Esophagus (tissue), 2 donors: ENCODE measurements around the gene ING3. TPM values are rescaled to one million over a fixed set of nuclear protein-coding genes. Genes with fewer than 3 reads are reported as not detected.
"Not testable (repeated sequence)": the region's sequence is repeated elsewhere in the genome, so short reads cannot be mapped to it uniquely, and the experiment has no call there.

Source experiments
- H3K27ac ChIP-seq, 2 donors: one replicate each; pipeline ENCODE4 v1.5.1; 2013; ENCODE audit warnings: low read depth in 2 of 2, mild to moderate bottlenecking in 2 of 2, inconsistent platforms in 1 of 2, low read length in 1 of 2, moderate library complexity in 1 of 2
- H3K27me3 ChIP-seq, 2 donors: one replicate each; pipeline ENCODE4 v1.6.1; 2013; ENCODE audit warnings: low read length in 2 of 2, control low read depth in 1 of 2, mild to moderate bottlenecking in 1 of 2; ENCODE audit not compliant: insufficient read depth in 2 of 2, control insufficient read depth in 1 of 2
- H3K36me3 ChIP-seq, 2 donors: one replicate each; pipeline ENCODE4 v1.6.1; 2013; ENCODE audit warnings: low read length in 1 of 2; ENCODE audit not compliant: control insufficient read depth in 2 of 2, insufficient read depth in 2 of 2
- H3K4me1 ChIP-seq, 2 donors: one replicate each; pipeline ENCODE4 v1.6.1; 2013; ENCODE audit warnings: low read length in 1 of 2; ENCODE audit not compliant: control insufficient read depth in 2 of 2, insufficient read depth in 2 of 2
- H3K4me3 ChIP-seq, 2 donors: one replicate each; pipeline ENCODE4 v1.5.1; 2013; ENCODE audit warnings: low read length in 2 of 2, mild to moderate bottlenecking in 2 of 2, low read depth in 1 of 2, moderate library complexity in 1 of 2
- H3K9me3 ChIP-seq, 2 donors: one replicate each; pipeline ENCODE4 v1.6.1; 2013; ENCODE audit warnings: mild to moderate bottlenecking in 2 of 2, low read depth in 1 of 2, low read length in 1 of 2, moderate library complexity in 1 of 2; ENCODE audit not compliant: control insufficient read depth in 2 of 2, insufficient read depth in 1 of 2
- WGBS, 2 donors: extraction: QIAGEN DNeasy Blood & Tissue Kit; methylation state at CpG; one replicate each; pipeline ENCODE4 v1.1.7; 2013; 5-methylcytosine and 5-hydroxymethylcytosine counted together
- polyA plus RNA-seq, 2 donors: library from polyadenylated mRNA; stranded (reverse); fragments of 200-250 nt; gene quantifications; one replicate each; pipeline ENCODE4 v1.2.3, GENCODE V29; 2013
- donor health status: healthy with polysubstance abuse.
- donor health status: Bipolar disorder and iron deficiency.

Gene ING3
- polyA plus RNA-seq, 2 donors: 5.6 to 8.3 TPM

DNA sequence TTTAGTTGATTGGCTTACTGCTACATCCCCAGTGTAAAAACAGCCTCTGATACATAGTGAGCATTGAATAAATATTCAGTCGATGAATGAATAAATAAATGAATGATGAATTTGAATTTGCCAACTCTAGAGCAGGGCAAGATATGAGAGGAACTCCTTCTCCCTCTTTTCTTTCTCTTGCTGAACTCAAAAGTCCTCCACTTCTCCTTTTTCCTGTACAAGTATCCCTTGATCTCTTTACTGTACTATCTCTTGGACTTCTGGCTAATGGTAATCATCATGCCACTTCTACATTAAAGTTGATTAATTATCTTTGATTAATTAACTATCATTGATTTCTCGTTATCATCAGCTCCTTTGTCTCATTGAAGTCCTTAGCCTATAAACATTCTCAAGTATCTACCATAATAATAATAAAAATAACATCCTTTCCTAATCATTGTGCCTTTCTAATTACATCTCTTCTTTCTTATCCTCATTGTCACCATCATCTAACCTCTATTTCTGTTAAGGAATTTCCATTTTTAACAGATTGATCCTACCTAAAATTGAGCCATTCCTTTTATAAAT lies 48.5 kb downstream of the ING3 start:
- Histone ChIP-seq H3K4me1 (no peaks in the 10 kb centered on the region), H3K36me3 (no peaks in the 10 kb centered on the region), H3K27me3 (peaks cover 0 to 4% of the 10 kb centered on the region in 2 donors), H3K4me3 (no peak overlapping the region), H3K27ac (no peak overlapping the region), H3K9me3 (no peaks in the 10 kb centered on the region)
- WGBS, 2 donors: 59 to 67% methylated on average over 2 of the region's 2 CpGs

DNA sequence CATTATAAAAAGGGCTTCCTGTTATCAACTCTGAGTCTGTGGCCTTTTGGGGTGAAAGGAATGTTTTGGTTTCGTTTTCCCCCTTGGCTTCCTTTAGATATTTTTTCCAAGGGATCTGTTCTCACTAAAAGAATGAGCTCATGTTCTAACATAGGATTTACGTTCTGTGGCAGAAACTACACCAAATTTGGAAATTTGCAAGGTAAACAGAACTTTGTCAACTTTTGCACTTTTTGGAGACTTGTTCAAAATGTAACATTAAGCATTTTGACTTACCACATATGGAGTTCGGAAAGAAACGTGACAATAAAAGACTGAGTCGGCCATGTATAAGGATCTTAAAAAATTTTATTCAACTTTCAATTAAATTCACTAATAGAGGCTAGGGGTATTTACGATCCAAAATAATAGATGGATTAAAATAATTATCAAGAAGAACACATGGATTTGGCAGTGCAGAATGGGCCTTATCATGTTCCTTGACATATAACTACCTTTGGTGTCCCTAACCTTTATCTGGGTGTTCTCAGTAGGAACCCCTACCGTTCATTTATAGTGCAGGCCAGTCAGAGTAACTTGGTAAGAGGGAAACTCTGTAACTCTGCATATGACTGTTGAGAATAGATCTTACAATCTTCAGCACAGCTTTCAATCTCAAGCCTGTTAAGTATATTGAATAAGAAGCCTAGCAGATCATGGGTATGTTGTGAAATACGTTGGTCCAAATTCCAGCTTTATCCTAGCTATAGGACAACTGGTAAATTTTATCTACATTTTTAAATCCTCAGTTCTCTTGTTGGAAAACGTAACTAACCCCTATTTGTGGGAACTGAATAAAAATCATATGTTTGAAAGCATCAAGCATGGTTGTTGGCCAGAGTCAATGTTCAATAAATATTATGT lies 49.8 kb downstream of the ING3 start:
- H3K4me1 ChIP-seq: no peaks in the 10 kb centered on the region
- 66 to 70% methylated on average over 9 of the region's 9 CpGs for WGBS, 2 donors
- peak overlapping the region in 1 of 2 donors; percentile 17 for H3K27ac ChIP-seq
- no peaks in the 10 kb centered on the region for H3K36me3 ChIP-seq
- peaks cover 0 to 4% of the 10 kb centered on the region in 2 donors for H3K27me3 ChIP-seq
- H3K9me3 ChIP-seq: no peaks in the 10 kb centered on the region
- no peak overlapping the region for H3K4me3 ChIP-seq

DNA sequence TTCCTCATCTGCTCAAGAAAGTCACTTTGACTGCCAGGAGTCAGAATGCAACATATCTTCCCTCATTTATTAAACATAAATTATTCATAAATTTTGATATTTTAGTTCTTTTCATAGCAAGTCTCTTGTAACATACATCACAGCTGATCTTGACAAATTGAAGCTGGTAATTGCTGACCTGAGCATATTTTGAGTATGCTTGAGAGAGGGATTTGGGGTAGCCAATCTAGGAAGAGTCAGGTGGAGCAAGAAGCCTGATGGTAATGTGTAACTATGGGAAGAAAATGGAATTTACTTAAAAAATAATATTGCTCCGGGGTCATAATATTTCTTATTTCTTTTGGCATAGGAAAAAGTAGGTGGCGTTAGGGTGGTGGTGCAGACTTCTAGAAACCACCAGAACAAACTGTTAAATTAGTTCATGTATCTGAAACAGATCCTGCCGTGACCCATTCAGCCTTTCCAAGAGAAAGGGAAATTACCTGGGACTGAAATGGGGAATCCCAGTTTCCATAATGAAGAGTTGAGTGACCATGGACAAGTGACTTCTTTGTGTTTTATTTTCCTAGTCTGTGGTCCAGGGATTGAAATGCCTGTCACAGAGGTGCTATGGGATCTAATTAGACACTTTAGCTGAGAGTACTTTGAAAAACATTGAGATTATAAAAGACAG lies 50.8 kb downstream of the ING3 start:
- 74 to 78% methylated on average over 3 of the region's 3 CpGs for WGBS, 2 donors
- H3K36me3 ChIP-seq: no peaks in the 10 kb centered on the region
- H3K27ac ChIP-seq: no peak overlapping the region

DNA sequence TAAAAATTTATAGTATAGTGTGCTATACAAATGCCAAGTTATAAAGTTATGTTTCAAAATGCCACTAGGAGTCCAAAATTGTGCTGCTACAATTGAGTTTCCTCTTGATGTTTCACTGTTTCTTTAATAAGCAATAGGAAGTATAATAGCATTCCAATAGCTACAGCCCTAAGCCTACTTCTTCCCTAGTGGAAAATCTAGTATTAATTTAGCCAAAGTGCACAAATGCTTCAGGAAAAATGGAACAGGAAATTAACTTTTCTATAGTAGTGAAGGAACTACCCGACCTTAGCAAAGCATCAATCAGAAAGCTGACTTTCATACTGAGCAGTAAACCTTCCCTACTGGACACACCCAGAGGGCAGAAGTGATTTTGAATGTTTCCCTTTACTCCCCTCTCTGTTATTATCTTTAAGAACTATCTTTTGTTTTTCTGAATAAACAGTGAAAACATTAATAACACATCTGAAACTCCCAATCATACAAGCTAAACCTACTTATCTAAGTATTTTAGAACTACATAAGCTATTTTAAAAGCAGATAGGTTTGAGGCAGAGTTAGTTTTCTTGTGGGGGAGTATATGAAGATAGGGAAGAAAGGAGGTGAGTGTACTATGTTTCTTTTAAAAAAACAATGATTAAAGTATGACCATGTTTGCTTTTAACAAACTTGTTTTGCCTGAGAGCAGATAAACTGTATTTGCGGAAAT lies 51.6 kb downstream of the ING3 start:
- 50 to 55% methylated on average over 2 of the region's 2 CpGs for WGBS, 2 donors
- H3K4me1 ChIP-seq: no peaks in the 10 kb centered on the region
- peaks cover 0 to 4% of the 10 kb centered on the region in 2 donors for H3K27me3 ChIP-seq
- H3K4me3 ChIP-seq: no peak overlapping the region
- no peak overlapping the region for H3K27ac ChIP-seq
- no peaks in the 10 kb centered on the region for H3K36me3 ChIP-seq
- H3K9me3 ChIP-seq: no peaks in the 10 kb centered on the region

More for the DNA sequence above, 50.8 kb downstream of the ING3 start:
- H3K27me3 ChIP-seq: peaks cover 0 to 4% of the 10 kb centered on the region in 2 donors
- no peaks in the 10 kb centered on the region for H3K4me1 ChIP-seq
- H3K9me3 ChIP-seq: no peaks in the 10 kb centered on the region
- no peak overlapping the region for H3K4me3 ChIP-seq

DNA sequence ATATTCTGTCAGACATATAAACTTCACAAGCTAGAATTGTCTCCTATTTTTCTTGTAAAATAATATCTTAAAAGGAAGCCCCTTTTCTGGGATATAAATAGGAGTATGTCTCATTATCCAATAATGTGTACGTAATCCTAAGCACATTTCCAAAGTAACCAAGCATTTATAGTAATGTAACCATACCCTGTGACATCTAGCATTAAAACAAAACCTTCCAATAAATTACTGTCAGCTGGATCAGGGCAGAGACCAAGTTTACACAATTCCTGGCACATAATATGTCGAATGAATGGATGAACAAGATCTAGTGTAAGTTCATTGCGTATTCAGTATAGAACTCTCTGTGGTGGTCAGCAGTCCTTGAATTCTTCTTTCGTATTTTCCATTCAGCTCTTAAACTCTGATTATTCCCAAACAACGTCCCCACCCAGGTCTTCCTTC lies 52.2 kb downstream of the ING3 start:
- 65 to 70% methylated on average over 5 of the region's 5 CpGs for WGBS, 2 donors
- Histone ChIP-seq H3K27ac (no peak overlapping the region), H3K4me3 (no peak overlapping the region), H3K27me3 (peaks cover 0 to 4% of the 10 kb centered on the region in 2 donors), H3K4me1 (no peaks in the 10 kb centered on the region), H3K36me3 (no peaks in the 10 kb centered on the region), H3K9me3 (no peaks in the 10 kb centered on the region)

DNA sequence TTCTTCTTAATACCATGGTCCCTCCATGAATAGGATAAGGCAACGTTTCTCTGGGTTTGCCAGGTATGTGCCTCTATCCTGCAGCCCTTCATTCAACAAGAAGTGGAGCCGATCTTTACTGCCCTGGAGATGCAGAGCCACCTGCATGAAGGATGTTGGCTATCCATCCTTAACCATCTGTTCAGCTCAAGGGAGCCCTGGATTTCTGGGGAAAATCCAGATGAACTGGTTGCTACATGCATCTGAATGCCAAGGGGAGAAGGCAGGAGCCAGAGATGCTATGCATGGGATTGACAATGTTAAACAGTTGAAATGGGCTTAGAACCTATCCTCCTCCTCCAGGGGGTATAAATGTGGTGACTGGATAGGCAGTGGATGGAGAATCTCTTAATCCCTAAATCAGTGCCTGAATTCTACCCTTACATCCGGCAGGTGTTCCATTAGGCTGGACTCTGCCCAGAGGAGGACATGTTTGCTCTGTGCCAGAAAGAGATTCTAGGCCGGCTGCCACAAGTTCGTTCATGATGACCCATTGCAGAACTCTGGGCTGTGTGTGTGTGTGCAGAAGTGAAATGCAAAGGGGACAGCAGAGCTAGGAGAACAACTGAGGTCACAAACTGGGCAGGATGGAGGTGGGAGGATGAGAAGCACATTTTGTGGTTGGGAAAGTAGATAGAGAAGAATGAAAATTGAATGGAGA lies 53.6 kb downstream of the ING3 start:
- H3K36me3 ChIP-seq: no peaks in the 10 kb centered on the region
- H3K9me3 ChIP-seq: no peaks in the 10 kb centered on the region
- 50 to 64% methylated on average over 5 of the region's 5 CpGs for WGBS, 2 donors
- H3K4me1 ChIP-seq: no peaks in the 10 kb centered on the region
- H3K27ac ChIP-seq: no peak overlapping the region
- peaks cover 0 to 4% of the 10 kb centered on the region in 2 donors for H3K27me3 ChIP-seq
- no peak overlapping the region for H3K4me3 ChIP-seq

DNA sequence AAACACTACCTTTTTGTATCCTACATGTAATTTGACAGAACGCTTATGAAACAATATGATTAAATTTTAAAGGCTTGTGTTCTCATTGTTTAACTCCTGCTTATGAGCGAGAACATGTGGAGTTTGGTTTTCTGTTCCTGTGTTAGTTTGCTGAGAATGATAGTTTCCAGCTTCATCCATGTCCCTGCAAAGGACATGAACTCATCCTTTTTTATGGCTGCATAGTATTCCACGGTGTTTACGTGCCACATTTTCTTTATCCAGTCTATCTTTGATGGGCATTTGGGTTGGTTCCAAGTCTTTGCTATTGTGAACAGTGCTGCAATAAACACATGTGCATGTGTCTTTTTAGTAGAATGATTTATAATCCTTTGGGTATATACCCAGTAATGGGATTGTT lies 54.5 kb downstream of the ING3 start:
- H3K4me3 ChIP-seq, H3K36me3 ChIP-seq, H3K27me3 ChIP-seq, H3K4me1 ChIP-seq, H3K27ac ChIP-seq, H3K9me3 ChIP-seq: not testable (repeated sequence)
- WGBS, 2 donors: 90 to 95% methylated on average over 4 of the region's 4 CpGs

DNA sequence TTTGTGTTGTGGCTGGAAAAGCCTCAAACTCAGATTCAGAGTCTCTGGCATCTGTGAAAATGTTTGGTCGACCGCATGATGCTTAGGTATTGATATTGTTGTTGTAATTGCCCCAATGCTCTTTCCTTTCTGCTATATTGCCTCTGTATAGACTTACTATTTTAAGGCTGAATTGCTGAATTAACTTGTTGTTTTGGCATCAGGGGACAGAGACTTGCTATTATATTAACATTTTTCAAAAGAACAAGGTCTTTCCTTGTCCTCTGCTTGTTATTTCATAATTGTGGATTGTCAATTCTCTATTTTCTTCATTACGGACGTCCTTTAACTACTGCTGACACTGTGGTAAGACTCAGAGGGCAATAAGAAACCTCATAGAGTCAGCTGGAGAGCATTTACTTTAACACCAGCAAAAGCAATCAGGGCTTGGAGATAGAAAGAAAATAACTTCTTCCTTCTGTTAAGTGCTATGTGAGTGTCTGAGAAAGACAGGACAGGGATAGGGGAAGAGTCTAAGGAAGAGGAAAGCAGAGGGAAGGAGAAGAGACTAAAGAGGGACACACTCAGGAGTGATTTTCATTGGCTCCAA lies 55.5 kb downstream of the ING3 start:
- Histone ChIP-seq H3K27me3 (peaks cover 0 to 4% of the 10 kb centered on the region in 2 donors), H3K9me3 (no peaks in the 10 kb centered on the region), H3K27ac (no peak overlapping the region), H3K4me3 (no peak overlapping the region), H3K36me3 (no peaks in the 10 kb centered on the region), H3K4me1 (no peaks in the 10 kb centered on the region)
- 69 to 76% methylated on average over 4 of the region's 4 CpGs for WGBS, 2 donors
